ENCODE data around the gene BCAS3. TPM values are rescaled to one million over a fixed set of nuclear protein-coding genes. Genes with fewer than 3 reads are reported as not detected.

Gene BCAS3
- total RNA-seq, 1 donor from 2014 or later, result 22.6 TPM

DNA sequence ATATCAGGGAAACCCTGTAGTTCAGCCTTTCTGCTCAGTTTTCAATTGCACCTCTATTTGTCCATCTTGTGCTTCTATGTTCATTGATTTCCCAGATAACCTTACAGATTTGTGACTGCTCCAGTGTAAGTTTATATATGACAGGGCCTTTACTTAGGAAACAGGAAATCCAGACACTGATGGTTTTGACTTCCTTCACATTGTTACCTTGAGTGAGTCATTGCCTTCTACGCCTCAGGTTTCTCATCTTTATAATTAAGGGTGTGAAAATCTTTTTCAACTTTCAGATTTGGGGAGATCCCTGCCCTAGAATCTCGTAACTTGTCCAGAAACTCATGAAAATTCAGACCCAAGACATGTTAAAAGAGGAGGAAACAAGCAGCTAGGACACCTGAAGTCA lies 379.6 kb downstream of the BCAS3 start:
- H3K27ac Mint-ChIP-seq (ENCODE audit: unreplicated experiment), result no peak overlapping the region
- H3K4me1 Mint-ChIP-seq (ENCODE audit: low read depth), result peaks cover 11% of the 10 kb centered on the region
- no peaks in the 10 kb centered on the region for H3K9me3 Mint-ChIP-seq (ENCODE audit: low read depth)
- no peaks in the 10 kb centered on the region for H3K27me3 Mint-ChIP-seq (ENCODE audit: low read depth)
- DNase-seq (ENCODE audit: low spot score), result no peak
- H3K4me3 Mint-ChIP-seq (ENCODE audit: unreplicated experiment), result no peak overlapping the region
- H3K36me3 Mint-ChIP-seq (ENCODE audit: low read depth), result peaks cover 2% of the 10 kb centered on the region
- TF ChIP-seq, protein P1, sequence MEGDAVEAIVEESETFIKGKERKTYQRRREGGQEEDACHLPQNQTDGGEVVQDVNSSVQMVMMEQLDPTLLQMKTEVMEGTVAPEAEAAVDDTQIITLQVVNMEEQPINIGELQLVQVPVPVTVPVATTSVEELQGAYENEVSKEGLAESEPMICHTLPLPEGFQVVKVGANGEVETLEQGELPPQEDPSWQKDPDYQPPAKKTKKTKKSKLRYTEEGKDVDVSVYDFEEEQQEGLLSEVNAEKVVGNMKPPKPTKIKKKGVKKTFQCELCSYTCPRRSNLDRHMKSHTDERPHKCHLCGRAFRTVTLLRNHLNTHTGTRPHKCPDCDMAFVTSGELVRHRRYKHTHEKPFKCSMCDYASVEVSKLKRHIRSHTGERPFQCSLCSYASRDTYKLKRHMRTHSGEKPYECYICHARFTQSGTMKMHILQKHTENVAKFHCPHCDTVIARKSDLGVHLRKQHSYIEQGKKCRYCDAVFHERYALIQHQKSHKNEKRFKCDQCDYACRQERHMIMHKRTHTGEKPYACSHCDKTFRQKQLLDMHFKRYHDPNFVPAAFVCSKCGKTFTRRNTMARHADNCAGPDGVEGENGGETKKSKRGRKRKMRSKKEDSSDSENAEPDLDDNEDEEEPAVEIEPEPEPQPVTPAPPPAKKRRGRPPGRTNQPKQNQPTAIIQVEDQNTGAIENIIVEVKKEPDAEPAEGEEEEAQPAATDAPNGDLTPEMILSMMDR (IDR thresholded peaks at IDR 0.05), result no peak

DNA sequence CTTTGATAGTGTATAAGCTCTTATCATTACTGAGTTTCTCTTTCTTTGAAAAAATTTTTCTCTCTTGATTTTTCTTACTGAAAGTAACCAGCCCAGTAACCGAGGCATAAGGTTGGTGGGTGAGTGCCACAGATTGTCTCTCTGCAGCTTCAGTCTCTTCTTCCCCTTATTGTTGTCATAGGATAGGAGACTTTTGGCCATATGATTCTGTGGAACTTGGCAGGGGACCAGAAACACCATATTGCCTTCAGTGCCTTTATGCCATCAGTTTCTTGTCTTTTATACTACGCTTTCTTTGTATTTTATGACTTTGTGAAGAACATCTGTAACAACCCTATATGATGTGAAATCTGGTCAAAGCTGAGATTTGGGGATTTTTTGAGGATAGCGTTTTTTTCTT lies 380.4 kb downstream of the BCAS3 start:
- H3K36me3 Mint-ChIP-seq (ENCODE audit: low read depth), result peaks cover 2% of the 10 kb centered on the region
- DNase-seq (ENCODE audit: low spot score), result no peak
- TF ChIP-seq, protein P1 (IDR thresholded peaks at IDR 0.05), result no peak
- no peak overlapping the region for H3K4me3 Mint-ChIP-seq (ENCODE audit: unreplicated experiment)
- no peaks in the 10 kb centered on the region for H3K9me3 Mint-ChIP-seq (ENCODE audit: low read depth)
- H3K4me1 Mint-ChIP-seq (ENCODE audit: low read depth), result peaks cover 11% of the 10 kb centered on the region
- no peak overlapping the region for H3K27ac Mint-ChIP-seq (ENCODE audit: unreplicated experiment)
- H3K27me3 Mint-ChIP-seq (ENCODE audit: low read depth), result no peaks in the 10 kb centered on the region

DNA sequence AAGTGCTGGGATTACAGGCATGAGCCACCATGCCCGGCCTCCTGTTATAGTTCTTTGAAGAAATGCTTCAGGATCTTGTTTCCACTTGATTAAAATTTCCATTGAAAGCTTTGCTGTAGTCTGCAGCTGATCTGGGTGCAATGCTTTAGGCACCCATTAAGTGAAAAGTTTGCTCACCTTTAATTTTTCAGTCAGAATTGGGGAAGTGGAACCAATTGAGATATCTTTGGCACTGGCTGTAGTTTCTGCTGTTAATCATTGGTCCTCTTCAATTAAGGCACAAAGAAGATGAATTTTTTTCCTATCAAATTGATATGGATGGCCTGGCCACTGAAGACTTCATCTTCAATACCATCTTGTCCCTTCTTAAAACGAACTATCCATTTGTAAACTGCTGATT lies 385.9 kb downstream of the BCAS3 start:
- Mint-ChIP-seq H3K9me3 (ENCODE audit: low read depth) (no peaks in the 10 kb centered on the region), H3K36me3 (ENCODE audit: low read depth) (no peaks in the 10 kb centered on the region), H3K27me3 (ENCODE audit: low read depth) (no peaks in the 10 kb centered on the region), H3K4me3 (ENCODE audit: unreplicated experiment) (no peak overlapping the region), H3K27ac (ENCODE audit: unreplicated experiment) (no peak overlapping the region), H3K4me1 (ENCODE audit: low read depth) (peaks cover 10% of the 10 kb centered on the region)
- no peak for DNase-seq (ENCODE audit: low spot score)
- TF ChIP-seq, protein P1 (IDR thresholded peaks at IDR 0.05), result no peak

DNA sequence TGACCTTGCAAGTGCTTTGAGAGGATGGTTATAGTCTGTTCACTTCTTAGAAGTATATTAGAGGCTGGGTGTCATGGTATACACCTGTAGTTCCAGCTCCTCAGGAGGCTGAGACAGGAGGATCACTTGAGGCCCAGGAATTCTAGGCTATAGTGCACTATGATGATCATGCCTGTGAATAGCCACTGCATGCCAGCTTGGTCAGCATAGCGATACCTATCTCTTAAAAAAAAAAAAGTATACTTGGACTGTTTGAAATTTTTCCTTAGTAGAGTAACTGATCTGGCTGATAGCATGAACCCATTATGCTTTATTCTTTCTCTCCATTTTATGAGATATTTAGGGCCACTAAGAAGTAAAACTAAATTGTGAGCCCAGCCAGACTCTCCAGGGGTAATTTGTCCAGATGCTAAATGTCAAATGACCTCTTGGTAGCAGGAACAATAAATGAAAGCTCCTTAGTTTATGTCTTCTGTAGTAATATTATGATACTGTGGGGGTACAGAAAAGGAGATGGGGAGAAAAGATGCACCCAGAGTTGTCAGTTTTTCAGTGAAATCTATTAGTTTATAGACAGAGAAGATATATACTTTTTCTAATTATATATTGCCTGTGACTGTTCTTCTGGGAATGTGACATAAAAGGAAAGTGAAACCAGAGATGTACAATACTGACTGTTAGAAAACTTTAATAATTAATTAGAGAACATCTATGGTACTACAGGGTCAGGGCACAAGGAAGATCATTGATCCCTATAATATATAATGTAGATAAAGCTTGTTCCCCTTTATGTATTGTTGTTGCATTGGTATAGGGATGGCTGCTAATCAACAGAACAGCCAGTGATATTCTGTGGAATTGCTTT lies 386.7 kb downstream of the BCAS3 start:
- H3K27ac Mint-ChIP-seq (ENCODE audit: unreplicated experiment), result no peak overlapping the region
- no peaks in the 10 kb centered on the region for H3K27me3 Mint-ChIP-seq (ENCODE audit: low read depth)
- TF ChIP-seq, protein P1 (IDR thresholded peaks at IDR 0.05), result no peak
- no peaks in the 10 kb centered on the region for H3K36me3 Mint-ChIP-seq (ENCODE audit: low read depth)
- H3K4me3 Mint-ChIP-seq (ENCODE audit: unreplicated experiment), result no peak overlapping the region
- peaks cover 10% of the 10 kb centered on the region for H3K4me1 Mint-ChIP-seq (ENCODE audit: low read depth)
- DNase-seq (ENCODE audit: low spot score), result no peak
- H3K9me3 Mint-ChIP-seq (ENCODE audit: low read depth), result no peaks in the 10 kb centered on the region

DNA sequence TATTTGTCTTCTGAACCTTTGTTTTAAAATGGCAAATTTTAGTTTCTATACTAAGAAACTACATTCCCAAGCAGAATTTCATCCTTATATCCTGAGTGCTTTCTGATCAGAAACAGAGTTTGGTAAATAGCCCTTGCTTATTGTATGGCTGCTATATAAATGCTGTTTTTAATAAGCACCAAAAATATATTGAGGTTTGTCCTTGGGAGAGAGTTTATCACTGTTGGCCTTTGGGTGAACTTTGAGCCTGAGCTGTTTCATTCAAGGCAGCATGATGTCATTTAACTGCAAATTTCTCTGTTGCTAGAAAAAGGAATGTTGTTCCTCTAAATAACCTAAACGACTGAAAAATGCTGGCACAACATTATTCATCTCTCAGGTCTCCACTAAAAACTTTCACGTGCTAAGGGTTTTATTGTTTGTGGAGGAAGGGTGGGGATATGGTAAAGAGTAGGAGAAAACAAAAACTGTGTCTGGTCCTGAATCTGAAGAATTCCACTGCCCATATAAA lies 387.7 kb downstream of the BCAS3 start:
- Mint-ChIP-seq H3K27ac (ENCODE audit: unreplicated experiment) (no peak overlapping the region), H3K9me3 (ENCODE audit: low read depth) (no peaks in the 10 kb centered on the region), H3K27me3 (ENCODE audit: low read depth) (no peaks in the 10 kb centered on the region)

More for the DNA sequence above, 387.7 kb downstream of the BCAS3 start:
- peaks cover 10% of the 10 kb centered on the region for H3K4me1 Mint-ChIP-seq (ENCODE audit: low read depth)
- no peaks in the 10 kb centered on the region for H3K36me3 Mint-ChIP-seq (ENCODE audit: low read depth)
- no peak overlapping the region for H3K4me3 Mint-ChIP-seq (ENCODE audit: unreplicated experiment)
- TF ChIP-seq, protein P1 (IDR thresholded peaks at IDR 0.05), result no peak
- DNase-seq (ENCODE audit: low spot score), result no peak
